Stimulated activated naive CD8-positive, alpha-beta T cell treated with anti-CD3 and anti-CD28 coated beads, Interleukin-15, Interleukin-2, amounts not matched to agents 100 U/mL and 50 U/mL, for 24 hours (primary cell): ENCODE measurements around the gene UBAC2.
A peak's percentile ranks its signal among the peaks of the same experiment; 100 is the strongest.

ENCODE experiments used
- ATAC-seq: fragments of 150-1000 bp; cut with Tn5 transposase; one replicate; pipeline ENCODE4 v1.10.0; 2021
- DNase-seq: peaks from one replicate; pipeline ENCODE4 v3.0.0; 2021

The UBAC2 gene

GRCh38 chr13:99200432-99201167, at the start of gene UBAC2:
Gene UBAC2 (plus strand): TSS chr13:99200854. CDS start chr13:99200909, 55 bp downstream.
- ATAC-seq (peak; percentile 77), DNase-seq (peak; percentile 98)

GRCh38 chr13:99151516-99151915, 49.1 kb upstream of the UBAC2 start:
- DNase-seq (peak; percentile 23), ATAC-seq (peak; percentile 89)

- no peak for DNase-seq
- no peak for ATAC-seq
Observed at GRCh38 chr13:99153219-99153618, 47.4 kb upstream of the UBAC2 start.

- no peak for DNase-seq
- ATAC-seq, result no peak
Observed at GRCh38 chr13:99154064-99154463, 46.6 kb upstream of the UBAC2 start.

- no peak for DNase-seq
- ATAC-seq, result no peak
Observed at GRCh38 chr13:99155821-99156220, 44.8 kb upstream of the UBAC2 start.

GRCh38 chr13:99157046-99157445, 43.6 kb upstream of the UBAC2 start:
- ATAC-seq (no peak), DNase-seq (no peak)

- no peak for ATAC-seq
- no peak for DNase-seq
Observed at GRCh38 chr13:99158846-99159245, 41.8 kb upstream of the UBAC2 start.

- ATAC-seq (no peak), DNase-seq (no peak)
Observed at GRCh38 chr13:99159331-99160061, 41.2 kb upstream of the UBAC2 start.

- DNase-seq (no peak), ATAC-seq (no peak)
Observed at GRCh38 chr13:99160415-99160814, 40.2 kb upstream of the UBAC2 start.

- no peak for ATAC-seq
- no peak for DNase-seq
Observed at GRCh38 chr13:99161512-99161911, 39.1 kb upstream of the UBAC2 start.

- ATAC-seq (no peak), DNase-seq (no peak)
Observed at GRCh38 chr13:99162567-99163361, 37.9 kb upstream of the UBAC2 start.

GRCh38 chr13:99164226-99164625, 36.4 kb upstream of the UBAC2 start:
- ATAC-seq, result no peak
- DNase-seq, result no peak

GRCh38 chr13:99165753-99166587, 34.7 kb upstream of the UBAC2 start:
- ATAC-seq, result no peak

GRCh38 chr13:99172951-99173350, 27.7 kb upstream of the UBAC2 start:
- ATAC-seq, result no peak

More at GRCh38 chr13:99165753-99166587, 34.7 kb upstream of the UBAC2 start:
- DNase-seq, result no peak

GRCh38 chr13:99173606-99174005, 27.0 kb upstream of the UBAC2 start:
- no peak for DNase-seq

More at GRCh38 chr13:99172951-99173350, 27.7 kb upstream of the UBAC2 start:
- DNase-seq, result no peak

GRCh38 chr13:99174533-99175100, 26.0 kb upstream of the UBAC2 start:
- ATAC-seq (no peak), DNase-seq (no peak)

More at GRCh38 chr13:99173606-99174005, 27.0 kb upstream of the UBAC2 start:
- no peak for ATAC-seq

GRCh38 chr13:99176309-99177276, 24.1 kb upstream of the UBAC2 start:
- DNase-seq (peak; percentile 81), ATAC-seq (peak; percentile 96)

GRCh38 chr13:99178636-99179035, 22.0 kb upstream of the UBAC2 start:
- ATAC-seq (no peak), DNase-seq (no peak)

- DNase-seq (no peak), ATAC-seq (no peak)
Observed at GRCh38 chr13:99179460-99179859, 21.2 kb upstream of the UBAC2 start.

GRCh38 chr13:99182439-99182838, 18.2 kb upstream of the UBAC2 start:
- no peak for ATAC-seq
- DNase-seq, result no peak
